Measurements from ENCODE around the gene FRK.

FRK gene

GRCh38 chr6:116035616-116036015, 25.1 kb downstream of the FRK start:
- no peak for DNase-seq (ENCODE audit: low read depth in 2 of 2)

- no peak for DNase-seq (ENCODE audit: low read depth in 2 of 2)
Observed at GRCh38 chr6:116034327-116034726, 26.4 kb downstream of the FRK start.

GRCh38 chr6:116033687-116034303, 26.9 kb downstream of the FRK start:
- no peak for DNase-seq (ENCODE audit: low read depth in 2 of 2)

- DNase-seq (ENCODE audit: low read depth in 2 of 2): no peak
Observed at GRCh38 chr6:116030770-116031169, 29.9 kb downstream of the FRK start.

GRCh38 chr6:116029535-116029934, 31.2 kb downstream of the FRK start:
- DNase-seq (ENCODE audit: low read depth in 2 of 2): no peak

GRCh38 chr6:116028233-116028632, 32.5 kb downstream of the FRK start:
- no peak for DNase-seq (ENCODE audit: low read depth in 2 of 2)

- no peak for DNase-seq (ENCODE audit: low read depth in 2 of 2)
Observed at GRCh38 chr6:116027801-116028200, 32.9 kb downstream of the FRK start.

GRCh38 chr6:116025405-116025804, 35.3 kb downstream of the FRK start:
- no peak for DNase-seq (ENCODE audit: low read depth in 2 of 2)

GRCh38 chr6:116022841-116023445, 37.7 kb downstream of the FRK start:
- DNase-seq (ENCODE audit: low read depth in 2 of 2): no peak

- no peak for DNase-seq (ENCODE audit: low read depth in 2 of 2)
Observed at GRCh38 chr6:116020738-116021137, 40.0 kb downstream of the FRK start.

- DNase-seq (ENCODE audit: low read depth in 2 of 2): no peak
Observed at GRCh38 chr6:116019428-116019827, 41.3 kb downstream of the FRK start.

- no peak for DNase-seq (ENCODE audit: low read depth in 2 of 2)
Observed at GRCh38 chr6:116018976-116019375, 41.7 kb downstream of the FRK start.

- DNase-seq (ENCODE audit: low read depth in 2 of 2): no peak
Observed at GRCh38 chr6:116017546-116018295, 43.0 kb downstream of the FRK start.

GRCh38 chr6:116016846-116017545, 43.7 kb downstream of the FRK start:
- no peak for DNase-seq (ENCODE audit: low read depth in 2 of 2)

GRCh38 chr6:116015983-116016382, 44.7 kb downstream of the FRK start:
- DNase-seq (ENCODE audit: low read depth in 2 of 2): no peak

- no peak for DNase-seq (ENCODE audit: low read depth in 2 of 2)
Observed at GRCh38 chr6:116015561-116015960, 45.1 kb downstream of the FRK start.

GRCh38 chr6:116012951-116013350, 47.7 kb downstream of the FRK start:
- no peak for DNase-seq (ENCODE audit: low read depth in 2 of 2)

GRCh38 chr6:116012471-116012949, 48.2 kb downstream of the FRK start:
- no peak for DNase-seq (ENCODE audit: low read depth in 2 of 2)

GRCh38 chr6:116011520-116011919, 49.2 kb downstream of the FRK start:
- DNase-seq (ENCODE audit: low read depth in 2 of 2): no peak

GRCh38 chr6:116010790-116011401, 49.8 kb downstream of the FRK start:
- no peak for DNase-seq (ENCODE audit: low read depth in 2 of 2)

- DNase-seq (ENCODE audit: low read depth in 2 of 2): no peak
Observed at GRCh38 chr6:116010386-116010785, 50.3 kb downstream of the FRK start.

All from stimulated activated CD8-positive, alpha-beta memory T cell treated with anti-CD3 and anti-CD28 coated beads, Interleukin-7, amount 100 ng/mL, for 4 hours (primary cell).